ENCODE results near the gene OPHN1. TPM values are rescaled to one million over a fixed set of nuclear protein-coding genes. Genes with fewer than 3 reads are reported as not detected.
A peak's percentile ranks its signal among the peaks of the same experiment; 100 is the strongest.

Gene OPHN1
- total and polyA plus RNA-seq, 2 of the 13 experiments (the other 11 are each of a cell fraction or from before 2014, with no cell fraction given): 1.6 to 1.7 TPM

GRCh38 chrX:68433155-68433980 lies at the start of gene OPHN1 (continued):
- no peak for TF ChIP-seq MTF2 (CRISPR knock-in tag; IDR thresholded peaks at IDR 0.05; ENCODE audit: borderline replicate concordance)
- TF ChIP-seq ZNF138 (CRISPR knock-in tag; IDR thresholded peaks at IDR 0.05; ENCODE audit: low read depth): no peak
- TF ChIP-seq MYPOP (CRISPR knock-in tag; IDR thresholded peaks at IDR 0.05): no peak
- TF ChIP-seq ZNF232 (CRISPR knock-in tag; IDR thresholded peaks at IDR 0.05; ENCODE audit: borderline replicate concordance): no peak
- TF ChIP-seq ZNF615 (CRISPR knock-in tag; IDR thresholded peaks at IDR 0.05; ENCODE audit: borderline replicate concordance): no peak
- TF ChIP-seq ZBED4 (CRISPR knock-in tag; IDR thresholded peaks at IDR 0.05; ENCODE audit: borderline replicate concordance): no peak
- no peak for TF ChIP-seq NR0B2 (CRISPR knock-in tag; IDR thresholded peaks at IDR 0.05)
- TF ChIP-seq SKIL (CRISPR knock-in tag; IDR thresholded peaks at IDR 0.05; ENCODE audit: borderline replicate concordance): no peak
- TF ChIP-seq ZNF703 (CRISPR knock-in tag; IDR thresholded peaks at IDR 0.05; ENCODE audit: borderline replicate concordance): no peak
- TF ChIP-seq PHF20 (CRISPR knock-in tag; IDR thresholded peaks at IDR 0.05): no peak
- no peak for TF ChIP-seq EZH2 (conservative IDR thresholded peaks at IDR 0.05; ENCODE audit: low read depth, low read length)
- TF ChIP-seq ZNF230 (CRISPR knock-in tag; IDR thresholded peaks at IDR 0.05): no peak
- no peak for TF ChIP-seq ETV6 (CRISPR knock-in tag; conservative IDR thresholded peaks at IDR 0.05)
- TF ChIP-seq ARID2 (CRISPR knock-in tag; IDR thresholded peaks at IDR 0.05; ENCODE audit: borderline replicate concordance): no peak
- no peak for TF ChIP-seq ZNF784 (CRISPR knock-in tag; IDR thresholded peaks at IDR 0.05; ENCODE audit: borderline replicate concordance)
- TF ChIP-seq KMT2B (CRISPR knock-in tag; IDR thresholded peaks at IDR 0.05): peak; percentile 44; the same call in 1 of the 2 replicates
- no peak for TF ChIP-seq NR2F1 (CRISPR knock-in tag; IDR thresholded peaks at IDR 0.05)
- no peak for TF ChIP-seq SP1 (IDR thresholded peaks at IDR 0.05)
- no peak for TF ChIP-seq SP1 (CRISPR knock-in tag; IDR thresholded peaks at IDR 0.05)

Measured in HepG2 (cell line).